D721Med (cell line): ENCODE data around the gene SIX3.

Experiments used
- DNase-seq: peaks from one replicate; pipeline ENCODE4 v3.0.0; 2011; ENCODE audit warnings: low spot score; ENCODE audit not compliant: insufficient read length
- FAIRE-seq: peaks from 2 replicates; lab custom pipeline; 2011; peaks lifted over from hg19 to GRCh38; lab: Jason Lieb, UNC
- CTCF ChIP-seq: IDR thresholded peaks from 2 replicates; pipeline ENCODE4 v1.5.1; 2012; ENCODE audit warnings: mild to moderate bottlenecking, control low read depth; ENCODE audit not compliant: insufficient read depth; ENCODE audit errors: missing control alignments

SIX3 gene

DNA sequence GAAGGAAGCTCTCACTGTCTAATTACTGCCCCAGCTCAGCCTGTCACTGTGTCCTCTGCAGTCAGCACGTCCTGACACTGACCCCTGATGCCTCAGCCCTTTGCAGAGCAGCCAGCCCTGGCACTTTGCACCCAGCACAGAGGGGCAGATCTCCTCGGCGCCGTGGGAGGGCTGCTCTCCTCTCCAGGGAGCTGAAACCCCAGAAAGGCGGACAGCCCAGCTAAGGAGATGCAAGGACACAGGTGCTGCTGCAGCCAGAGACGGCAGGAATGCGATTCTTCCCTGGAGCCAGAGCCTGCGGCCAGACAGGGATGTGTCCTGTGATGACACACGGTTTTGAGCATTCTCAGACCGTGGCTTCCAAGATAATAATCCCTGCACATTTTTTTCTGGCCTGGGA is 34.5 kb upstream of the SIX3 start:
- DNase-seq = no peak
- no peak for FAIRE-seq
- no peak for TF ChIP-seq CTCF

DNA sequence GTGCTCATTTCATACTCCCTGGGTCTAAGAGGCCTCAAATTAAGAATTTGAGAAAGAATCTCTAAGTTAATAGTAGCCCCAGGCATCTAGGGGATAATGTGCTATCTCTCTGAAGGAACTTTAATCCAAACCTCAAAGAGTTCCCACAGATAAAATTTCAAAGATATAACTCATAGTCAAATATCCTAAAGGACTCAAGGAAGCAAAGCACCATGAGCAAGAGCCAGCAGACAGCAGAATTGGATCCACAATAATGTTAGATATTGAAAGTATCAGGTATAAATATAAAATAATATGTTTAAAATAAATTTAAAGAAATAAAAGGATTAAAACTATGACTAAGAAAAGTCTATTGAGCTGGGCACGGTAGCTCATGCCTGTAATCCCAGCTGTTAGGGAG is 31.7 kb upstream of the SIX3 start:
- FAIRE-seq (no peak), DNase-seq (no peak)
- TF ChIP-seq CTCF = no peak

DNA sequence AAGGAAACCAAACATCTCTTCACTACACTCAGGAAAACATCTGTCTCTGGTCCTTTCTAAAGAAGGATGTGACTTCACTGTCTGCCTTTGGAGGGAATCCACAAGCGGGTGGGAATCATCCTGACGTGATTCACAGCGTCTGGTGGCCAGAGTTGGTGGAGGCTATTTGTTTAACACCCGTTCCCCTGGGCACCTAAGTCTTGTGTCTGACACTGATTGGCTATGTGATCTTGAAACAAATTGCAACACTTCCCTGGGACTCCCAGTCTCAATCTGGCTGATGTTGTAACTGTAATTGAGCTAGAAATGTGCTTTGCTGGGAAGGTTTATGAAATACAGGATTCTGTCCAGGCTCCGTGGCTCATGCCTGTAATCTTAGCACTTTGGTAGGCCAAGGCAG is 28.8 kb upstream of the SIX3 start:
- DNase-seq (no peak), FAIRE-seq (no peak)
- no peak for TF ChIP-seq CTCF

- no peak for TF ChIP-seq CTCF
- no peak for FAIRE-seq
Measured at GRCh38 chr2:44916291-44916690, 25.2 kb upstream of the SIX3 start.

GRCh38 chr2:44918095-44918775 is 23.3 kb upstream of the SIX3 start:
- no peak for TF ChIP-seq CTCF
- no peak for DNase-seq

More at GRCh38 chr2:44916291-44916690, 25.2 kb upstream of the SIX3 start:
- no peak for DNase-seq

DNA sequence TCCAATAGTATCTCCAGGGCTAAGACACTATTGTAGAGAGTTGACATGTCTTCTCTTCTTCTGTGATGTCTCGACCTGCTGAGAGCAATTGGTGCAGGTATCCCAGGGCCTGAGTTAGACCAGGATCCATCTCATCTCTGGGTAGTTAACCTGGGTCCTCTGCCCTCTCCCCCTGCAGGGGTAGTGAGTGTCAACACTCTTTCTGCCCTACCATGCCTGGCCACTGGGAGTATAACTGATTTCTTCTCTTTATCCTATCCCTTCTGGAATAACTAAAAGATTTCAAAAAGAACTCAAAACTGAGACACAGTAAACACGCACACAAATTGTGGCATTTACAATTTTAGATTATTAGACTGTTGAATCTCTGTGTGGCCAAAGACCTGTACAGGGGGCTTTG is 20.8 kb upstream of the SIX3 start:
- no peak for TF ChIP-seq CTCF
- no peak for DNase-seq
- FAIRE-seq = no peak

More at GRCh38 chr2:44918095-44918775, 23.3 kb upstream of the SIX3 start:
- FAIRE-seq = no peak

DNA sequence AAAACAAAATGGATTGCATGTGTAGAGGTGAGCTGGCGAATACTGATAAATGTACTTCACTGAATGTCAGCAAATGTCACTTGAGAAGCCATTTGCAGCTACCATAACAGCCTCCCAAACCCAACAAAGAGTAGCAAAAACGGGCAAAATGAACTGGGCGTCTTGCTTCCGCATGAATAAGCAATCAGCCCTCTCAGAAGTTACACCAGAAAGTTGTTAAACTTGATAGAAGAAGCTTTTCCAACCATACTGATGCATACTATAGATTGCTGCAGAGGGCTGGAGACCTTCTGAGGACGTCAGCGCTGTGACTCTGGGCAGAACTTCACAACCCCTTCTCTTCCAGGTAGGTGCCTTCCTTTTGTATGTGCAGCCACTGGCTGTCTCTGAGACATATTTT is 18.7 kb upstream of the SIX3 start:
- FAIRE-seq (no peak), DNase-seq (no peak)
- TF ChIP-seq CTCF = no peak
